Measurements from ENCODE around the gene VSTM2B.

VSTM2B gene

GRCh38 chr19:29566496-29567054 is 40.8 kb downstream of the VSTM2B start:
- DNase-seq (ENCODE audit: low spot score): no peak

GRCh38 chr19:29567366-29567915 is 41.6 kb downstream of the VSTM2B start:
- no peak for DNase-seq (ENCODE audit: low spot score)

GRCh38 chr19:29568036-29569025 is 42.5 kb downstream of the VSTM2B start:
- no peak for DNase-seq (ENCODE audit: low spot score)

GRCh38 chr19:29569038-29569911 is 43.5 kb downstream of the VSTM2B start:
- no peak for DNase-seq (ENCODE audit: low spot score)

- no peak for DNase-seq (ENCODE audit: low spot score)
Observed at GRCh38 chr19:29571181-29571580, 45.4 kb downstream of the VSTM2B start.

GRCh38 chr19:29573486-29573885 is 47.7 kb downstream of the VSTM2B start:
- DNase-seq (ENCODE audit: low spot score): no peak

GRCh38 chr19:29574510-29574909 is 48.7 kb downstream of the VSTM2B start:
- DNase-seq (ENCODE audit: low spot score): no peak

- DNase-seq (ENCODE audit: low spot score): no peak
Observed at GRCh38 chr19:29576046-29576606, 50.3 kb downstream of the VSTM2B start.

GRCh38 chr19:29576761-29577648 is 51.2 kb downstream of the VSTM2B start:
- no peak for DNase-seq (ENCODE audit: low spot score)

GRCh38 chr19:29577649-29577963 is 51.8 kb downstream of the VSTM2B start:
- DNase-seq (ENCODE audit: low spot score): no peak

GRCh38 chr19:29578349-29578748 is 52.6 kb downstream of the VSTM2B start:
- DNase-seq (ENCODE audit: low spot score): no peak

GRCh38 chr19:29579308-29579910 is 53.6 kb downstream of the VSTM2B start:
- DNase-seq (ENCODE audit: low spot score): no peak

- no peak for DNase-seq (ENCODE audit: low spot score)
Observed at GRCh38 chr19:29581398-29581797, 55.6 kb downstream of the VSTM2B start.

GRCh38 chr19:29583196-29583999 is 57.6 kb downstream of the VSTM2B start:
- no peak for DNase-seq (ENCODE audit: low spot score)

GRCh38 chr19:29586401-29586800 is 60.6 kb downstream of the VSTM2B start:
- no peak for DNase-seq (ENCODE audit: low spot score)

GRCh38 chr19:29587059-29587458 is 61.3 kb downstream of the VSTM2B start:
- DNase-seq (ENCODE audit: low spot score): no peak

- DNase-seq (ENCODE audit: low spot score): peak; percentile 62
Observed at GRCh38 chr19:29587518-29587986, 61.8 kb downstream of the VSTM2B start.

GRCh38 chr19:29588095-29588494 is 62.3 kb downstream of the VSTM2B start:
- no peak for DNase-seq (ENCODE audit: low spot score)

GRCh38 chr19:29590278-29590677 is 64.5 kb downstream of the VSTM2B start:
- DNase-seq (ENCODE audit: low spot score): no peak

All from CD4-positive, alpha-beta T cell treated with Interleukin-6 at 100 ng/mL for 8 hours (primary cell).